Prostate gland (tissue), 2 donors: ENCODE measurements around the gene GMDS.

Experiments used
- POLR2AphosphoS5 ChIP-seq: sonication (generic); formaldehyde crosslinking; IDR thresholded peaks from one replicate; pipeline ENCODE4 v1.6.1; 2017; ENCODE audit warnings: antibody characterized with exemption
- TF ChIP-seq, protein P1 (sequence below), 4 experiments: fragments of 200-600 bp in 2 of 4; fragments of 450-650 bp in 2 of 4; sonication (generic) in 2 of 4; IDR thresholded peaks; 1 replicate in 3 of 4; 2 replicates in 1 of 4; pipeline ENCODE4 v1.5.1; 2016 to 2019; ENCODE audit warnings: antibody characterized with exemption in 4 of 4, mild to moderate bottlenecking in 2 of 4, moderate library complexity in 2 of 4

GRCh38 chr6:1870251-1870650, 375.2 kb downstream of the GMDS start:
- TF ChIP-seq, protein P1, sequence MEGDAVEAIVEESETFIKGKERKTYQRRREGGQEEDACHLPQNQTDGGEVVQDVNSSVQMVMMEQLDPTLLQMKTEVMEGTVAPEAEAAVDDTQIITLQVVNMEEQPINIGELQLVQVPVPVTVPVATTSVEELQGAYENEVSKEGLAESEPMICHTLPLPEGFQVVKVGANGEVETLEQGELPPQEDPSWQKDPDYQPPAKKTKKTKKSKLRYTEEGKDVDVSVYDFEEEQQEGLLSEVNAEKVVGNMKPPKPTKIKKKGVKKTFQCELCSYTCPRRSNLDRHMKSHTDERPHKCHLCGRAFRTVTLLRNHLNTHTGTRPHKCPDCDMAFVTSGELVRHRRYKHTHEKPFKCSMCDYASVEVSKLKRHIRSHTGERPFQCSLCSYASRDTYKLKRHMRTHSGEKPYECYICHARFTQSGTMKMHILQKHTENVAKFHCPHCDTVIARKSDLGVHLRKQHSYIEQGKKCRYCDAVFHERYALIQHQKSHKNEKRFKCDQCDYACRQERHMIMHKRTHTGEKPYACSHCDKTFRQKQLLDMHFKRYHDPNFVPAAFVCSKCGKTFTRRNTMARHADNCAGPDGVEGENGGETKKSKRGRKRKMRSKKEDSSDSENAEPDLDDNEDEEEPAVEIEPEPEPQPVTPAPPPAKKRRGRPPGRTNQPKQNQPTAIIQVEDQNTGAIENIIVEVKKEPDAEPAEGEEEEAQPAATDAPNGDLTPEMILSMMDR (IDR thresholded peaks at IDR 0.05): no peak
- TF ChIP-seq POLR2AphosphoS5: no peak
